Astrocyte of the spinal cord (primary cell): ENCODE measurements around the gene NTRK1.

ENCODE experiments used
- DNase-seq: peaks from one replicate; pipeline ENCODE4 v3.0.0; 2011; ENCODE audit warnings: low read depth, low spot score
- H3K4me3 ChIP-seq: 2 replicates; pipeline ENCODE4 v1.5.1; 2011; ENCODE audit warnings: low read depth, mild to moderate bottlenecking, low read length, moderate library complexity
- CTCF ChIP-seq: IDR thresholded peaks from 2 replicates; pipeline ENCODE4 v1.5.1; 2012; ENCODE audit warnings: low read depth, mild to moderate bottlenecking, low read length, inconsistent platforms
- in situ Hi-C: cut with HindIII; loops from 2 replicates; pipeline ENCODE4 v1.10.0; 2017; ENCODE audit warnings: low sequenced_read_pairs

NTRK1 gene

GRCh38 chr1:156836892-156837291 is 23.8 kb upstream of the NTRK1 start:
- TF ChIP-seq CTCF, result no peak
- H3K4me3 ChIP-seq, result no peak overlapping the region
- in situ Hi-C loops, result no loop called here
- DNase-seq, result no peak

- no peak for DNase-seq
- H3K4me3 ChIP-seq, result no peak overlapping the region
- peak; percentile 98 for TF ChIP-seq CTCF
- in situ Hi-C loops, result no loop called here
These were observed 21.7 kb upstream of the NTRK1 start for GRCh38 chr1:156838972-156839371.

GRCh38 chr1:156839426-156840109 is 21.1 kb upstream of the NTRK1 start:
- no peak for TF ChIP-seq CTCF
- DNase-seq, result no peak
- in situ Hi-C loops, result no loop called here
- H3K4me3 ChIP-seq, result no peak overlapping the region

- in situ Hi-C loops, result no loop called here
- TF ChIP-seq CTCF, result no peak
- DNase-seq, result no peak
- no peak overlapping the region for H3K4me3 ChIP-seq
These were observed 20.3 kb upstream of the NTRK1 start for GRCh38 chr1:156840186-156840897.

GRCh38 chr1:156840898-156841279 is 19.8 kb upstream of the NTRK1 start:
- no peak for DNase-seq
- in situ Hi-C loops, result no loop called here
- no peak for TF ChIP-seq CTCF
- no peak overlapping the region for H3K4me3 ChIP-seq

- no peak for DNase-seq
- in situ Hi-C loops, result no loop called here
- no peak for TF ChIP-seq CTCF
These were observed 19.3 kb upstream of the NTRK1 start for GRCh38 chr1:156841295-156841855.

More at GRCh38 chr1:156841295-156841855, 19.3 kb upstream of the NTRK1 start:
- no peak overlapping the region for H3K4me3 ChIP-seq
